HCT116 (cell line): ENCODE measurements around the gene SNCAIP. TPM values are rescaled to one million over a fixed set of nuclear protein-coding genes. Genes with fewer than 3 reads are reported as not detected.

Experiments
- ATAC-seq: fragments of 200-7000 bp; cut with Tn5 transposase; 2 replicates; pipeline ENCODE4 v1.9.1; 2020; ENCODE audit warnings: mild to moderate bottlenecking, moderate library complexity
- BruUV-seq: library from RNA; stranded (reverse); fragments of 400-500 nt; replicated peaks from 2 replicates; lab custom pipeline; 2021; lab: Mats Ljungman, UMichigan
- CTCF ChIA-PET: fragments of 300-600 bp; sonication (Branson Sonifier 250); formaldehyde crosslinking; loops from one replicate; lab custom pipeline; 2021; ENCODE audit warnings: antibody characterized with exemption; lab: Charles Lee
- POLR2A ChIA-PET: fragments of 300-600, 350-600 bp; sonication (Branson Sonifier 250); formaldehyde crosslinking; loops from one replicate; lab custom pipeline; 2021; ENCODE audit warnings: antibody characterized with exemption; lab: Charles Lee
- RAD21 ChIA-PET, 2 experiments: fragments of 300-600 bp; sonication (Branson Sonifier 250); formaldehyde crosslinking; loops; one replicate each; lab custom pipeline; 2023; ENCODE audit warnings: low total read pairs in 2 of 2; ENCODE audit not compliant: uncharacterized antibody in 2 of 2, unreplicated experiment in 2 of 2, low non-redundant PET in 1 of 2; lab: Charles Lee
- DNase-seq: peaks from one replicate; pipeline ENCODE4 v3.0.0-alpha.2; 2010; ENCODE audit warnings: low read depth, low spot score
- H2AFZ ChIP-seq: fragments of 200-600 bp; shearing (Covaris generic), sonication (generic); 2 replicates; pipeline ENCODE4 v1.6.1; 2017; ENCODE audit warnings: low read depth, mixed run types, mixed read lengths, antibody characterized with exemption, low read length; ENCODE audit not compliant: poor library complexity, severe bottlenecking
- H3K27ac ChIP-seq: 2 replicates; pipeline ENCODE4 v1.5.1; 2012; ENCODE audit warnings: low read depth, low read length
- H3K27me3 ChIP-seq: fragments of 200-600 bp; sonication (generic); 2 replicates; pipeline ENCODE4 v1.6.1; 2016; ENCODE audit warnings: mixed run types, low read length, mixed read lengths; ENCODE audit not compliant: insufficient read depth
- H3K36me3 ChIP-seq, 2 experiments: fragments of 200-500 bp in 1 of 2; fragments of 200-600 bp in 1 of 2; sonication (Bioruptor generic) in 1 of 2; sonication (generic) in 1 of 2; 2 replicates each; pipeline versions ENCODE4 v1.5.1 to v1.6.1; 2014 to 2016; ENCODE audit warnings: low read length in 2 of 2, inconsistent platforms in 1 of 2, mixed read lengths in 1 of 2, mixed run types in 1 of 2; ENCODE audit not compliant: insufficient read depth in 2 of 2, control insufficient read depth in 1 of 2
- H3K4me1 ChIP-seq, 2 experiments: fragments of 200-600 bp in 1 of 2; sonication (generic) in 1 of 2; 2 replicates each; pipeline versions ENCODE4 v1.5.1 to v1.6.1; 2012 to 2017; ENCODE audit warnings: low read length in 2 of 2, inconsistent platforms in 1 of 2, mild to moderate bottlenecking in 1 of 2, mixed read lengths in 1 of 2, mixed run types in 1 of 2, moderate library complexity in 1 of 2; ENCODE audit not compliant: insufficient read depth in 2 of 2, control insufficient read depth in 1 of 2
- H3K4me2 ChIP-seq: fragments of 200-600 bp; sonication (generic); 2 replicates; pipeline ENCODE4 v1.6.1; 2017; ENCODE audit warnings: mixed run types, low read length, mixed read lengths
- H3K4me3 ChIP-seq, 2 experiments: fragments of 200-600 bp in 1 of 2; sonication (generic) in 1 of 2; replicated peaks in 1 of 2; 2 replicates each; pipeline ENCODE4 v1.5.1; 2011 to 2016; ENCODE audit warnings: low read length in 2 of 2, control low read depth in 1 of 2, low read depth in 1 of 2, mild to moderate bottlenecking in 1 of 2, mixed read lengths in 1 of 2, mixed run types in 1 of 2
- H3K79me2 ChIP-seq: fragments of 200-600 bp; sonication (generic); 2 replicates; pipeline ENCODE4 v1.6.1; 2017; ENCODE audit warnings: mild to moderate bottlenecking, mixed run types, low read length, moderate library complexity, mixed read lengths; ENCODE audit not compliant: insufficient read depth
- H3K9ac ChIP-seq: fragments of 200-600 bp; sonication (generic); 2 replicates; pipeline ENCODE4 v1.6.1; 2016; ENCODE audit warnings: low read length, mixed read lengths
- H3K9me2 ChIP-seq: fragments of 200-600 bp; sonication (generic), shearing (Covaris generic); 2 replicates; pipeline ENCODE4 v1.6.1; 2017; ENCODE audit warnings: mixed run types, mild to moderate bottlenecking, moderate library complexity; ENCODE audit not compliant: insufficient read depth
- H3K9me3 ChIP-seq, 2 experiments: fragments of 200-500 bp in 1 of 2; fragments of 200-600 bp in 1 of 2; sonication (Bioruptor generic) in 1 of 2; sonication (generic) in 1 of 2; 2 replicates each; pipeline ENCODE4 v1.6.1; 2014 to 2017; ENCODE audit warnings: low read length in 2 of 2, mixed read lengths in 2 of 2, inconsistent platforms in 1 of 2, low read depth in 1 of 2, mild to moderate bottlenecking in 1 of 2, mixed run types in 1 of 2, moderate library complexity in 1 of 2; ENCODE audit not compliant: control insufficient read depth in 1 of 2, insufficient read depth in 1 of 2
- H4K20me1 ChIP-seq: fragments of 200-600 bp; sonication (generic), shearing (Covaris generic); 2 replicates; pipeline ENCODE4 v1.6.1; 2017; ENCODE audit warnings: mixed run types, mild to moderate bottlenecking, moderate library complexity; ENCODE audit not compliant: insufficient read depth
- CBX3 ChIP-seq: IDR thresholded peaks from 2 replicates; pipeline ENCODE4 v1.6.1; 2012; ENCODE audit warnings: low read depth
- ELF1 ChIP-seq: IDR thresholded peaks from 2 replicates; pipeline ENCODE4 v1.6.1; 2012; ENCODE audit warnings: low read depth, borderline replicate concordance
- JUND ChIP-seq: IDR thresholded peaks from 2 replicates; pipeline ENCODE4 v1.6.1; 2012
- POLR2A ChIP-seq: IDR thresholded peaks from 2 replicates; pipeline ENCODE4 v1.7.0; 2011; ENCODE audit warnings: borderline replicate concordance; ENCODE audit not compliant: insufficient read depth, insufficient read length; ENCODE audit errors: extremely low read depth
- POLR2AphosphoS5 ChIP-seq: IDR thresholded peaks from 2 replicates; pipeline ENCODE4 v1.6.1; 2011; ENCODE audit warnings: mild to moderate bottlenecking, low read depth, low read length, moderate library complexity
- SRF ChIP-seq: IDR thresholded peaks from 2 replicates; pipeline ENCODE4 v1.6.1; 2012; ENCODE audit warnings: low read depth
- TCF7L2 ChIP-seq: IDR thresholded peaks from 2 replicates; pipeline ENCODE4 v1.7.0; 2011; ENCODE audit warnings: borderline replicate concordance, inconsistent platforms; ENCODE audit not compliant: insufficient read depth, insufficient read length; ENCODE audit errors: extremely low read depth
- intact Hi-C: fragments of 100-400 bp; cut with micrococcal nuclease; formaldehyde crosslinking; loops from 2 replicates; pipeline ENCODE4 v1.10.0; 2022
- total RNA-seq: library from RNA; stranded (reverse); gene quantifications from one replicate; pipeline ENCODE4 v1.2.1, GENCODE V29; 2021; ENCODE audit not compliant: unreplicated experiment
- TF ChIP-seq, protein P1 (sequence below): IDR thresholded peaks from 2 replicates; pipeline ENCODE4 v1.6.1; 2012

The SNCAIP gene
- total RNA-seq, 1 experiment from 2014 or later = not detected

DNA sequence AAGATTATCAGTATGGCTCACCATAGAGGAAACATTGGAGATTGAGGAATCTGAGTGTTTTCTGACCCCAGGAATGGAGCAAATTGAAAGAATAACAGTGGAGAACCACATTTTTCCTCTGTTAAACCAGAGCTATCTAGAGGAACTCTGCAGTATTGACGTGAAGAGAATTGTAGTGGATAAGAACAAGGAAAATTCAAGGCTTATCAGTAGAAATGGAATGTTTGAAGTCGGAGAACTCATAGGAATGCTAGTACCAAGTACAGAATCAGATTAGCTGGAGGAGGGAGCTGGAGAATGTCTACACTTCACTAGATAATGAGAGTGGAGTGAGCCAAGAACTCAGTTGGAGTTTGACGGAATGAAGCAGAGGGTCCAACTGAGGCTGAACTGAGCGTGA, 50.3 kb downstream of the SNCAIP start:
- H3K4me3 ChIP-seq = no peak overlapping the region
- ATAC-seq (no peak), DNase-seq (no peak)
- H2AFZ ChIP-seq = no peak overlapping the region
- H3K4me2 ChIP-seq = no peak overlapping the region
- POLR2A ChIA-PET = no interaction called here
- H3K27ac ChIP-seq = no peak overlapping the region
- no peaks in the 10 kb centered on the region for H3K9me3 ChIP-seq
- intact Hi-C loops = no loop called here
- no peak for TF ChIP-seq TCF7L2
- TF ChIP-seq SRF = no peak
- no peak for TF ChIP-seq JUND
- TF ChIP-seq, all 23 proteins: peak for 0
- Histone ChIP-seq H3K27me3 (no peaks in the 10 kb centered on the region), H3K79me2 (no peaks in the 10 kb centered on the region), H3K4me1 (no peaks in the 10 kb centered on the region), H3K9ac (no peak overlapping the region), H4K20me1 (no peaks in the 10 kb centered on the region), H3K36me3 (no peaks in the 10 kb centered on the region), H3K9me2 (no peaks in the 10 kb centered on the region)
- no TSS peak for BruUV-seq
- ChIA-PET RAD21 (no interaction called here), CTCF (no interaction called here)

DNA sequence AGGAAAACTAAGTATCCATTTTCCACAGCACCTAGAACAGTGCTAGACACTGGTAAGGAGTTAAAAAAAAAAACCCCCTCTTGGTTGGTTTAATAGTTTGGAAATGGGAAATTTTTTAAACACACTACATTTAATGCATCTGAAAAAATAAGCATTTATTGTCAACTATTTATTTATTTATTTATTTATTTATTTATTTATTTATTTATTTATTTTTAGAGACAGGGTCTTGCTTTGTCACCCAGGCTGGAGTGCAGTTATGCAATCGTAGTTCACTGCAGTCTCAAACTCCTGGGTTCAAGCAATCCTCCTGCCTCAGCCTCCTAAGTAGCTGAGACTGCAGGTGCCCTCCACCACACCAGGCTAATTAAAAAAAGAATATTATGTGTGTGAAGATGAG, 51.6 kb downstream of the SNCAIP start:
- Histone ChIP-seq H3K9ac (no peak overlapping the region), H3K79me2 (no peaks in the 10 kb centered on the region), H3K27ac (no peak overlapping the region), H3K4me3 (no peak overlapping the region), H3K4me2 (no peak overlapping the region), H2AFZ (no peak overlapping the region), H3K9me2 (no peaks in the 10 kb centered on the region), H3K27me3 (no peaks in the 10 kb centered on the region), H4K20me1 (no peaks in the 10 kb centered on the region), H3K9me3 (no peaks in the 10 kb centered on the region), H3K4me1 (no peaks in the 10 kb centered on the region), H3K36me3 (no peaks in the 10 kb centered on the region)
- no TSS peak for BruUV-seq
- RAD21 ChIA-PET = no interaction called here
- TF ChIP-seq POLR2AphosphoS5 = no peak
- TF ChIP-seq CBX3 = no peak
- no peak for TF ChIP-seq POLR2A
- TF ChIP-seq TCF7L2 = no peak
- TF ChIP-seq, protein P1, sequence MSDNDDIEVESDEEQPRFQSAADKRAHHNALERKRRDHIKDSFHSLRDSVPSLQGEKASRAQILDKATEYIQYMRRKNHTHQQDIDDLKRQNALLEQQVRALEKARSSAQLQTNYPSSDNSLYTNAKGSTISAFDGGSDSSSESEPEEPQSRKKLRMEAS = no peak
- TF ChIP-seq ELF1 = no peak
- CTCF ChIA-PET = no interaction called here
- intact Hi-C loops = no loop called here
- POLR2A ChIA-PET = no interaction called here
- DNase-seq = no peak
- no peak for ATAC-seq
